OCI-LY1 (cell line): ENCODE measurements around the gene FABP7.

Source experiments
- H2AFZ ChIP-seq: fragments of 200-600 bp; sonication (generic), shearing (Covaris generic); 2 replicates; pipeline ENCODE4 v1.6.0; 2014; ENCODE audit warnings: antibody characterized with exemption, mild to moderate bottlenecking, low read length
- H3F3A ChIP-seq: fragments of 200-600 bp; sonication (generic), shearing (Covaris generic); 2 replicates; pipeline ENCODE4 v1.6.0; 2014; ENCODE audit warnings: mild to moderate bottlenecking, antibody characterized with exemption, low read length, moderate library complexity; ENCODE audit not compliant: insufficient read depth
- H3K27ac ChIP-seq: fragments of 200-600 bp; sonication (generic); 2 replicates; pipeline ENCODE4 v1.5.1; 2014; ENCODE audit warnings: low read length, mixed run types, mild to moderate bottlenecking, low read depth; ENCODE audit not compliant: poor library complexity, severe bottlenecking
- H3K27me3 ChIP-seq: fragments of 200-600 bp; sonication (generic); 2 replicates; pipeline ENCODE4 v1.6.0; 2014; ENCODE audit warnings: antibody characterized with exemption, mild to moderate bottlenecking, low read length, moderate library complexity; ENCODE audit not compliant: insufficient read depth
- H3K36me3 ChIP-seq: fragments of 200-600 bp; sonication (generic); 2 replicates; pipeline ENCODE4 v1.6.1; 2014; ENCODE audit warnings: mild to moderate bottlenecking, antibody characterized with exemption, low read length, moderate library complexity, mixed read lengths; ENCODE audit not compliant: insufficient read depth
- H3K4me1 ChIP-seq: fragments of 200-600 bp; sonication (generic); 2 replicates; pipeline ENCODE4 v1.5.1; 2014; ENCODE audit warnings: mild to moderate bottlenecking, low read length, moderate library complexity; ENCODE audit not compliant: insufficient read depth, severe bottlenecking
- H3K4me2 ChIP-seq: fragments of 200-600 bp; sonication (generic), shearing (Covaris generic); 2 replicates; pipeline ENCODE4 v1.6.1; 2014; ENCODE audit warnings: low read length
- H3K4me3 ChIP-seq: fragments of 200-600 bp; sonication (generic); 2 replicates; pipeline ENCODE4 v1.5.1; 2014; ENCODE audit warnings: low read length, low read depth, mild to moderate bottlenecking, mixed read lengths; ENCODE audit not compliant: poor library complexity, severe bottlenecking
- H3K79me2 ChIP-seq: fragments of 200-600 bp; shearing (Covaris generic); 2 replicates; pipeline ENCODE4 v1.6.1; 2016; ENCODE audit warnings: mixed run types, low read length, mixed read lengths; ENCODE audit not compliant: insufficient read depth
- H3K9ac ChIP-seq: fragments of 200-600 bp; sonication (generic), shearing (Covaris generic); 2 replicates; pipeline ENCODE4 v1.6.1; 2014; ENCODE audit warnings: mild to moderate bottlenecking, low read length, mixed read lengths
- H3K9me2 ChIP-seq: fragments of 200-600 bp; sonication (generic), shearing (Covaris generic); 2 replicates; pipeline ENCODE4 v1.6.1; 2014; ENCODE audit warnings: low read depth, mild to moderate bottlenecking, low read length, mixed read lengths
- H3K9me3 ChIP-seq: fragments of 200-600 bp; shearing (Covaris generic); 2 replicates; pipeline ENCODE4 v1.6.1; 2014; ENCODE audit warnings: low read length, mixed read lengths
- H4K20me1 ChIP-seq: fragments of 200-600 bp; sonication (generic), shearing (Covaris generic); 2 replicates; pipeline ENCODE4 v1.6.0; 2016; ENCODE audit warnings: mild to moderate bottlenecking, low read length; ENCODE audit not compliant: insufficient read depth
- EZH2 ChIP-seq: fragments of 200-600 bp; sonication (generic), shearing (Covaris generic); IDR thresholded peaks from 2 replicates; pipeline ENCODE4 v1.8.0; 2017; ENCODE audit warnings: borderline replicate concordance, mixed run types, mild to moderate bottlenecking, antibody characterized with exemption, low read length, moderate library complexity, mixed read lengths
- TF ChIP-seq, protein P1 (sequence below): fragments of 200-600 bp; sonication (generic), shearing (Covaris generic); IDR thresholded peaks from 2 replicates; pipeline ENCODE4 v1.5.1; 2017; ENCODE audit warnings: mild to moderate bottlenecking, antibody characterized with exemption, low read length, moderate library complexity, mixed read lengths

The FABP7 gene

DNA sequence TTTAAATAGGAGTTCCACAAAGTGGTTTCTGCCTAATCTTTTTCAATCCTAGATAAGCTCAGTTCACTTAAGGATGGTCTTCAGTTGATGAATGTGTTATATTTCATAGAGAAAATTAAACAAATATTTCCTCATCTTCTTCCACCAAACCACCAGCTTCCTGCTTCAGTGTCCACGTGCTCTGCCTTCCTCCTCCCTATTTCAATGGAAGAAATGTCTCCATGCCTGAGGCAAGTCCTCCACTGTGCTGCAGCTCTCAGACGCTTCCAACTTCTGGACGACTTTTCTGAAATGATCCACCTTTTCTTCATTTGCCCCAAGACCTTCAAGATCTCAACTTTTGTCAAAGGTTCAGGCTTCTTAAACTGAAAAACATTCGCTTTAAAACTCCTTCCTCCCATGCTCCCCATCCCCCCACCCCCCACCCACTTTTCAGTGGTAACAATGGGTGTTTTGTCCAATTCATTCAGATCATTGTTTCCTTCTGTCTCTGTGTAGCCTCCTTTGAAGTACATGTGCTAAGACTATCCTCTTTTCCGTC, 25.3 kb upstream of the FABP7 start:
- no peak overlapping the region for H3K27ac ChIP-seq
- no peaks in the 10 kb centered on the region for H3K9me3 ChIP-seq
- TF ChIP-seq, protein P1, sequence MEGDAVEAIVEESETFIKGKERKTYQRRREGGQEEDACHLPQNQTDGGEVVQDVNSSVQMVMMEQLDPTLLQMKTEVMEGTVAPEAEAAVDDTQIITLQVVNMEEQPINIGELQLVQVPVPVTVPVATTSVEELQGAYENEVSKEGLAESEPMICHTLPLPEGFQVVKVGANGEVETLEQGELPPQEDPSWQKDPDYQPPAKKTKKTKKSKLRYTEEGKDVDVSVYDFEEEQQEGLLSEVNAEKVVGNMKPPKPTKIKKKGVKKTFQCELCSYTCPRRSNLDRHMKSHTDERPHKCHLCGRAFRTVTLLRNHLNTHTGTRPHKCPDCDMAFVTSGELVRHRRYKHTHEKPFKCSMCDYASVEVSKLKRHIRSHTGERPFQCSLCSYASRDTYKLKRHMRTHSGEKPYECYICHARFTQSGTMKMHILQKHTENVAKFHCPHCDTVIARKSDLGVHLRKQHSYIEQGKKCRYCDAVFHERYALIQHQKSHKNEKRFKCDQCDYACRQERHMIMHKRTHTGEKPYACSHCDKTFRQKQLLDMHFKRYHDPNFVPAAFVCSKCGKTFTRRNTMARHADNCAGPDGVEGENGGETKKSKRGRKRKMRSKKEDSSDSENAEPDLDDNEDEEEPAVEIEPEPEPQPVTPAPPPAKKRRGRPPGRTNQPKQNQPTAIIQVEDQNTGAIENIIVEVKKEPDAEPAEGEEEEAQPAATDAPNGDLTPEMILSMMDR = no peak
- TF ChIP-seq EZH2 = no peak
- H3K79me2 ChIP-seq = no peaks in the 10 kb centered on the region
- no peaks in the 10 kb centered on the region for H3K4me1 ChIP-seq
- H3K4me2 ChIP-seq = no peak overlapping the region
- H3K27me3 ChIP-seq = no peaks in the 10 kb centered on the region
- no peak overlapping the region for H3K9ac ChIP-seq
- no peak overlapping the region for H2AFZ ChIP-seq
- no peaks in the 10 kb centered on the region for H3K36me3 ChIP-seq
- H4K20me1 ChIP-seq = no peaks in the 10 kb centered on the region
- no peaks in the 10 kb centered on the region for H3K9me2 ChIP-seq
- no peak overlapping the region for H3K4me3 ChIP-seq
- H3F3A ChIP-seq = no peaks in the 10 kb centered on the region

DNA sequence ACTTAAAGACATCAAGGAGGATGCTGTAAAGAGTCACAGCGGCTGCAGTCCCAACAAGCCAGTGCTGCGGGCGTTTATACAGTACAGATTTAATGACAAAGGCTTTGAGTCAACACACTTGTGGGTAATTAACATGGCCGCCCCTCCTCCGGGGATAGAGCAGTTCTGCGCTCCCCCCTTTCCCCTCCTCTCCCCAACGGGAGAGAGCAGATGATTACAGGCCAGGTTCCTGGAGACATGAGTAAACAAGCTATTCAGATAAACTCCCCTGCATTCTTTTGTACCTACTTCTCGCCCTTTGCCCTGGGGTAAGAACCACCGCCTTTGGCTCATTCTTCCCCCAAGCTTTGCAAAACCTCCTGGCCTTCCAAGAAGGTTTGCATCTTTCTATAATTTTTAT, 23.6 kb upstream of the FABP7 start:
- Histone ChIP-seq H3K36me3 (no peaks in the 10 kb centered on the region), H4K20me1 (no peaks in the 10 kb centered on the region), H3K4me2 (no peak overlapping the region), H3K9me2 (no peaks in the 10 kb centered on the region), H3K27me3 (no peaks in the 10 kb centered on the region), H3K4me1 (no peaks in the 10 kb centered on the region), H3F3A (no peaks in the 10 kb centered on the region), H2AFZ (no peak overlapping the region), H3K9ac (no peak overlapping the region), H3K79me2 (no peaks in the 10 kb centered on the region), H3K4me3 (no peak overlapping the region), H3K9me3 (no peaks in the 10 kb centered on the region), H3K27ac (no peak overlapping the region)
- TF ChIP-seq EZH2 = no peak
- TF ChIP-seq, protein P1 = no peak

DNA sequence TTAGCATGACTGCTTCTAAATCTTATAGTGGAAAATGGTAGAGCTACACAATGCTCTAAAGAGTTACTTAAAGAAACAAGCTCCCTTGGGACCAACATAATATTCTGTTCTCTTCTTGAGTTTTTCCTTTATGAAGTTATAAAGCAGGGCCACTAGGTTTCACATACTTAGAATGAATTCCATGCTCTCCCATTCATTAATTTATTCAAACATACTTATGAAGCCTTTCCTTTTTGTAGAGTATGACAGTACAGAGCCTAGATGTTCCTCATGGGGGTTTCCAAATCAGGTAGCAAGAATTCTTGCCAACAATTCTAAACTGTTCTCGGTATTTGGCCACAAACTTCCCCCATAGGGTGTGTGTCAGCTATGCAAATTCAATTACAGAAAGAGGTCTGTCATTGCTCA, 20.6 kb upstream of the FABP7 start:
- Histone ChIP-seq H4K20me1 (no peaks in the 10 kb centered on the region), H3K4me3 (no peak overlapping the region), H3K4me1 (no peaks in the 10 kb centered on the region), H3K9ac (no peak overlapping the region), H3K27ac (no peak overlapping the region), H2AFZ (no peak overlapping the region), H3K9me2 (no peaks in the 10 kb centered on the region), H3K79me2 (no peaks in the 10 kb centered on the region), H3K9me3 (no peaks in the 10 kb centered on the region), H3K27me3 (no peaks in the 10 kb centered on the region), H3F3A (no peaks in the 10 kb centered on the region), H3K36me3 (no peaks in the 10 kb centered on the region), H3K4me2 (no peak overlapping the region)
- TF ChIP-seq, protein P1 = no peak
- no peak for TF ChIP-seq EZH2
